HT-29 (cell line): ENCODE results near the gene TUBA1B. TPM values are rescaled to one million over a fixed set of nuclear protein-coding genes. Genes with fewer than 3 reads are reported as not detected.
"Not testable (repeated sequence)": the region's sequence is repeated elsewhere in the genome, so short reads cannot be mapped to it uniquely, and the experiment has no call there.

Source experiments
- DNase-seq: peaks from one replicate; pipeline ENCODE4 v3.0.0-alpha.2; 2015; ENCODE audit warnings: low spot score
- total RNA-seq: library from RNA; depleted of rRNA; stranded (reverse); fragments of >200 nt; shearing (Covaris generic); gene quantifications from 2 replicates; pipeline ENCODE4 v1.2.3, GENCODE V29; 2014

Gene TUBA1B
- total RNA-seq, 1 experiment from 2014 or later: 2,713 TPM

DNA sequence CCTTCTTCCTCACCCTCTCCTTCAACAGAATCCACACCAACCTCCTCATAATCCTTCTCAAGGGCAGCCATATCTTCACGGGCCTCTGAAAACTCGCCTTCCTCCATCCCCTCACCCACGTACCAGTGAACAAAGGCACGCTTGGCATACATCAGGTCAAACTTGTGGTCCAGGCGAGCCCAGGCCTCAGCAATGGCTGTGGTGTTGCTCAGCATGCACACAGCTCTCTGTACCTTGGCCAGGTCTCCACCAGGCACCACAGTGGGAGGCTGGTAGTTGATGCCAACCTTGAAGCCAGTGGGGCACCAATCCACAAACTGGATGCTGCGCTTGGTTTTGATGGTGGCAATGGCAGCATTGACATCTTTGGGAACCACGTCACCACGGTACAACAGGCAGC, 3.2 kb downstream of the TUBA1B start:
- not testable (repeated sequence) for DNase-seq

DNA sequence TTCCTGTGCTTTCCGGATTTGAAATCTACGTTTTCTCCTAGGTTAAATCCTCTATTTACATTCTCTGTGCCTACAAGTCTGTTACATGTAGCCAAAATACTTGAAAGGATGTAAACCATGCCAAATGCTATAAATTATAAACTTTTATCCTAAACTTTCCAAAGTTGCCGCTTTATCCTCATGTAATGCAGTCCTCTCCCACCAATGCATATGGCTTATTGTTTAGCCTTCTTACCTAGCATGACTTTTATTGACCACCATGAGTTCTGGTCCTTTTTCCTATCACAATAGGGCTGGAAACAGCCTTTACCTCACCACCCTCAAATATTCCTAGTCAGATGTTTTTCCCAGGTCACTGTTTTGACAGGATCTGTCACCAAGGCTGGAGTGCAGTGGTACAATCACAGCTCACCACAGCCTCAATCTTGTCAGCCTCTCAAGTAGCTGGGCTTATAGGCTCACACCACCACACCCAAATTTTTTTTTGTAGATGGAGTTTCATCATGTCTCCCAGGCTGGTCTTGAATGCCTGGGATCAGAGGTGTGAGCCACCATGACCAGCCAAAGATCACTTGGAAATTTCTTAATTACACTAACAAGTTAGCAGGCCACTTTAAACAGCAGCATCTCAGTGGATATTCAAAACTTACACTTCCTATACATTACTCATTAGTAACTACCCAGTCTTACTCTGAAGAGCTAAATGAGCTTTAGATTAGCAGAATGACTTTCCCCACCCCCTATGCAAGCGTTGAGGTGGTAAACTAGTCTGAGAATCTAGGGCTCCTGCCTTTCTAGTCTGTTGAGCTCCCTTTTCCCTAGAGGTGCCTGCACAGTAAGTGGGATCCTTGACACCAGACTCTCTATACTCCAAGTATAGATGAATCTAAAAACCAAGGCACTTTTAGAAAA, 4.1 kb downstream of the TUBA1B start:
- peak; percentile 13 for DNase-seq

DNA sequence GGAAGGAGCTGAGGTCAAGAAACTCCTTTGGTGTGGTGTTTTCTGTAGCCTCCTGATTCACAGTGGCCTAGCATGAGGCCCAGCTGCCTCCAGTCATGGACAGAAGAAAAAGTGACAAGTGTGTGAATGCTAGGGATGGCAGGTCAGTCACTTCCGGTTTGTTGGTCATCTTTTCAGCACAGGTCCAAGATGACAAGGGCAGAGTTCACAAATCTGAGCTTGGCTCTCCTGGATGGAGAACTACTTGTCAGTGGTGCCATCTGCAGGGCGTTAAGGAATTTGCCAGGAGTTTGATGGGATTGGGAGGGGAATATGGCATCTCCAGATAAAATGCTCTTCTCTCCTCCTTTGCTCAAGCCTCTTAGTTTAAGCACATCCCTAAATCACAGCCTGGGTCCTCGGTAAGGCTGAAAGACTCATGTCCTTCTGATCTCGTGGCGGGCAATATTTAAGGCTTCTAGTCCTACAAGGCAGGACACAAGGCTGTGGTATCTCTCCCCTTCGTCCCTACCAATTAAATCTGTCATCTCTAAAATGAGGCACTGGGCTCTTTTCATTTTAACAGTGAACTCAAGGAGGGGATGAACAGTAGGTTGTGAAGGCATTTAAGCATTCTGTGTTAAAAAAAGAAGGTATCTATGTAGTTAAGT, 10.0 kb downstream of the TUBA1B start:
- peak; percentile 85 for DNase-seq

DNA sequence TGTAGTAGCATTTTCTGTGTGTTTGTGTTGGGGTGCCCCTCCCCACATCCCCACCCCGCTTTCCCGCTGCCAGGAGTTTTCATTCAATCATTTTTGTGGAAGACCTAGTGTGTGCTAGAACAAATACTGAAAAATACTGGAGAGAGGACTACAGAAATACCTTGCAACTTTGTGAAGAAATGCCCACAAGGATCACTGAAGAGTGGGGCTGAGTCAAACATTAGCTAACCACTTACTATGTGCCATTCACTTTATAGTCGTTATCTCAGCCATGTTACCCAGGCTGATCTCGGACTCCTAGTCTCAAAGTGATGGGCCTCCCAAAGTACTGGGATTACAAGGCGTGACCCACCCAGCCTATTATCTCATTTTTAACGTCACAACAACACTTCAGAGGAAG, 20.0 kb downstream of the TUBA1B start:
- no peak for DNase-seq

DNA sequence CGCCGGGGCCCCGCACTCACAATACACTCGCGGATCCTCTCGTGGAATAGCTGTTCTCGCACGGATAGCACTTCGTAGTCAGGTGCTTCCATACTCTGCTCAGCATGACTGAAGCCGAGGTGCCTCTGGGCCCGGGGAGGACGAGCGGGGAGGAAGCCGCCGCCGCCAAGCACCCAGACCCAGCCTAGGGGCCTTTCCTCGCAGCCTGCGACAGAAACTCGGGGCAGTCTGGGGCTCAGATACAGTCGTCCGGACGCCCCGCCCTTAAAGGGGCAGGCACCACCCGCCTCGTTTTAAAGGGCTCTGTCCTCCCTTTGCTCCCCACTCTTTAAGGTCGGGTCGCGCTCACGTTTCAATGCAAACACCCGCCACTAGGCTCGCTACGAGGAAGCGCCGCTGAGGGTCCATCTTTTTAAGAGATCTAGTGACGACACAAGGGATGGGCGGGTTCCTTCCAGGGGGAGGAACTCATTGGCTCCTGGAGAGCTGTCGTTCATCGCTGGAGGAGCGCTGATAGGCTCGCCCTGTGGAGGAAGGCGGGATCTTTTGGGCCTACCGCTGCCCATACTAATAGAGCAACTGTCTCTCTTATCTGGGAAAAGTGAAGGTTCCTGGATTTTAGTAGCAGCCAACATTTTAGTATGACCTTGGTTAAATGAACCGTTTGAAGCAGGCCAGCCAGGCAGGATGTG, 20.6 kb downstream of the TUBA1B start, which contains the start of gene LMBR1L:
Gene LMBR1L, minus strand, starts transcription at position 384 of the 692 bp plus-strand sequence. Its CDS starts 292 bp downstream, at position 92.
- peak; percentile 98 for DNase-seq

DNA sequence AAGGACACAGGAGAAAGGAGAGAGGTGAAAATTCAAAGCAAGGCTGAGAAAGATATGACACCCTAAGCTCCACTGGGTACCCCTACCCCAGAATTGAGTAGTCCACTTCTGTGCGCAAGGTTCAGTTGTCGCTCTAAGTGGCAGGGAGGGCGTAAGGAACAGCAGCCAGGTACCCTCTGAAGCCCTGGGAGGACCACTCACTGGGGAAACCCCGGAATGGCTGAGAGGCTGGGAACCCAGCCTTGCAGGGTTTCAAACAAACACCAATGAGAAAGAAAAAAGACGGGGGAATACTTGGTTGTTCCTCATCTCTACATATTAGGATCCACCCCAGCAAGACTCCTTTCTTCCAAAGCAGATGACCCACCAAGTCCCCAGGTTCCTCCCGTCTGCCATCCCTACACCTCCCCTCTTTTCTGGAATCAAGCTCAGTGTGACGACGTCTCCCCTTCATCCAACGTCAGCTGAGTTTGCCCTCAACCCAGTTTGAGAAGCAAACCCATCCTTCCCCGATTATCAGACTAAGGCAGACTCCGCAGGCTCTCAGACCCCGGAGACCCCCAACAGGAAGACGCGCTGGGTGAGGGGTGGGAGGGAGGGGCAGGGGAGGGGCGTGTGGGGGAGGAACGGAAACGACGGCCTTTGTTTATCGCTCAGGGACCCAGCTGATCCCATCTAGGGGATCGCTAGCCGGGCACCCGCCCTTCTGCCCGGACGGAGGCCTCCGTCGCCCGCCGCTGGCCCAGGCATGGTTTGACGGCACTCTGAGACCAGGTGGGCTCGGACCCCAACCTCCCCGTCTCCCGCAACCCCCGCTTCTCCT, 21.3 kb downstream of the TUBA1B start:
- DNase-seq: no peak

DNA sequence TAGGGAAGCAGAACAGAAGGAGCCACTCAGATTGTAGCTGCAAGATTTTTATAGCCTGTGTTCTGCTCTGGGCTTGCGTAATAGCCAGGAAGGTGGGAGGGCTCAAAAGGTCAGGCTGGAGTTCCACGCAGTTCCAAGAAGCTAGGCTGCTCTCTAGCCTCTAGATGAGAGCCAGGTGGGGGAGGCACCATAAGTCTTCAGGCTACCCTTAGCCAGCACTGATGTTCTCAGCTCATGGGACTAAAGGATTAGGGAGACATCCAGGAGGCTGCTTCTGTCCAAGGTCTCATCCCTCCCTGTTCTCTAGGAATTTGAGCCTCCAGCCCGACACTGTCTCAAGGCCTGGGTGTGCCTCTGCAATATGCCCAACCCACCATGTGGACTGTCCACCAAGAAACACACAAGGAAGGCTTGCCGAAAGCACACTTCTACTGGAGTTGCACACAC, 22.2 kb downstream of the TUBA1B start:
- peak; percentile 53 for DNase-seq

DNA sequence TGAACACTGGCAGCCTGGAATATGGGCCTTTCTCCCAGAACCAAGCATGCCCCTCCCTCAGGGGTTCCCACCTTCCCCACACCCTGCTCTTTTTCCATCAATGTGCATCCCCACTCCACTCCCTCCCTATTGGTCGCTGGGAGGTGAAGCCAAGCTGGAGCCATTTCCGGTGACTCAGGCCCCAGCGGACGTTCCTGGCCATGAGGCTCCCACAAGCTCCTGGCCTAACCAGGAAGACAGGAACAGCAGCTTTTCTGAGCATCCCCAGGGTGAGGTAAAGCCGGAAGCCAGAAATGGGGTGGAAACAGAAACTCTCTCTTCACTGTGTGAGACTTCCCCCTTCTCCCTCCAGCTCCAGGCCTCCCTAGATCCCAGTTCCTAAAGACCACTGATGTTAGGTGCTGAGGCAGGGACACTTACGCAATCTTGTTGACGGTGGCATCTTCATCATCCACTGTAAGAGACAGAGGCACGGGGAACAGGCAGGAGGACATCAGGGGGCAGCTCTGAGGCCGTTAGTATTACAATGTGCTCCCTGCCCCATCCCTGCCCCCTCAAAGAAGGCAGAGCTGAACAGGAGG, 25.6 kb downstream of the TUBA1B start:
- peak; percentile 51 for DNase-seq

DNA sequence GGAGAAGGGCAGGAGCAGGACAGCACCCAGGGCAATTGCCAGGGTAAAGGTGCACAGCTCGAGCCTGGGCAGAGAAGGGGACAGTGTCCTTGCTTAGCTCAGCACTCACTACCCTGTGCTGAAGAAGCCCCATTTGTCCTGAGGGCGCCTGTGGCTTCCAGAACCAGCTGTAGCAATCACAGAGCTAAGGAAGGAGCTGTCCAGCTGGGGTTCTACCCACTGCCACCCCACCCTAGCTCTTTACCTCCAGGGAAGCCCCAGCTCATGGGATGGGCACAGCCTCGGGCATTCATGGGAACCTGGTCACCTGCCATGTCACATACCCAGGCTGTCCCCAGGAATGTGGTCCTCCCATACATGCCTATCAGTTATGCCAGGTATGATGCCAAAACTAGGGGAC, 26.4 kb downstream of the TUBA1B start:
- DNase-seq: no peak

DNA sequence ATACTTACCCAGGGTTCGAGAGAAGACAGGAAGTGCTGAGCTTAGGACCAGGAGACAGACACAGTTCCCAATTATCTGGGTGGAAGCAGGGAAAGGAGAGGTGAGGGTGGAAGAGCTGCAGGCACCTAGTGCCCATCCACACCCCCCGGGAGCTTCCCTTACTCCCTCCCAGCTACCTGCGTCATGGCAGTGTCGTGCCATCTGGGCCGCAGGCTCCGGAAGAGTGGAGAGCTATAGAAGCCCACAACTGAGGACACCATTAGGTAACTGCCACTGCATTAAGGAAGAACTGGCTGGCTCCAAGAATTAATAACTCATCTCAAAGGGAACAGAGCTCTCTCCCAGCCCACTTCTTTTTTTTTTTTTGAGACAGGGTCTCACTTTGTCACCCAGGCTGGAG, 30.8 kb downstream of the TUBA1B start:
- DNase-seq: no peak

DNA sequence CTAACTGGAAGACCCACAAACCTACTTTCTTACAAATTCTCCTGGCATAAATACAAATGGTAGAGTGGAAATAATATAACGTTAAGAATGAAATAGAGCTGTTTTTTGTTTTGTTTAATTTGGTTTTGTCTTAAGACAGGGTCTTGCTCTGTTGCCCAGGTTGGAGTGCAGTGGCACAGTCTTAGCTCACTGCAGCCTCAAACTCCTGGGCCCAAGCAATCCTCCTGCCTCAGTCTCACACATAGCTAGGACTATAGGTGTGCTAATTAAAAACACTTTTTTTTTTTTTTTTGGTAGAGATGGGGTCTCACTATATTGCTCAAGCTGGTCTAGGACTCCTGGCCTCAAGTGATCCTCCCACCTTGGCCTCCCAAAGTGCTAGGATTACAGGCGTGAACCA, 32.5 kb downstream of the TUBA1B start:
- DNase-seq: no peak

DNA sequence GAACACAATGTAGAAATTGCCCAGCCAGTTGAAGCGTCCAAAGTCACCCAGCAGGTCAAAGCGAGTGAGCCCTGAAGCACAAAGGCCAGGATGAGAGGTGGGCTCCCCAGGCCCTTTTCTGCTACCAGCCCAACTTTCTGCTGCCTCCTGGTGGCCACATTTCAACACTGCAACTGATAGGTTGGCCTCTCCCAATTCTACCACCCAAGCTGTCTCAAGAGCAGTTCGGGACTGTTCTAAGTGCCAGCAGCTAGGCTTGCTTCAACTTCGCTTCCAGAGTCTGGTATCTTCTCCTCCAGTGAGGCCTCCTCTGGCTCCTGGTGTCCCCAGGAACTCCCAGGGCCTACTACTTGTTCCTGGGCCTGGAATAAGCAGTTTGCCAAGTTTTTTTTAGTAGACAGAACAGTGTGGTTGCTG, 33.2 kb downstream of the TUBA1B start:
- DNase-seq: peak; percentile 70

DNA sequence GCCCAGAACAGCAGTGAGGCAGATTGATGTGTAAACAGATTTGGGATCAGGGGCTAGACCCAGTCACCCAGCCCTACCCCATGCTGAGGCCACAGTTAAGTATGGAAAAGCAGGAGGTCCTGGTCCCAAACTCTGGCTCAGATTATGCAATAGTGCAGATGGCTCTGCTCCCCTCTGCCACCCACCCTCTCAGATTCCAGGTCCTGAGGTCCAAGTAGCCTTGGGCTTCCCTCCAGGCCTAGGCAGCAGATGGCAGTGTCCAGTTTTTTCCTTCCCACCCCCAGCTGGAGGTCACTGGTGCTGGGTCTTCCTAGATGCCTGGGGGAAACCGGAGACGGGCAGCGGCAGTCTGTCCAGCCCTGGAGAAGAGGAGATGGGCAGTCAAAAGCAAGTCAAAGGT, 33.8 kb downstream of the TUBA1B start:
- no peak for DNase-seq

DNA sequence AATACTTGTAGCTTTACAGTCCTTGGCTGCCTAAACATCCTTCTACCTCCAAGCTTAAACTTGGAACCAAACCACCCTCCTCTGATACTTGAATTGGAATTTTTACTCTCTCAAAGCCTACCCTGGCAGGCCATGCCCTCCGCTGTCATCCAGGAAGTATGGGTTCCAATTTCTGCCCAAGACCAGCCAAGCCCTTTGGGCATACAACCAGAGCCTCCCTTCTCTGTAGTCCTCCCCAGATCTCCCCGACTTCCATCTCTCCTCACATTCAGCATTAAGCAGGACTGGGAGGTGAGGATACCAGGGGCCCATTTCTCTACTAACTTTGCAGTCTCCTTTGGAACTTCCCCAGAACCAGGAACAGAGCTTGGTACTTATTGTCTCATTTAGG, 36.2 kb downstream of the TUBA1B start:
- DNase-seq: no peak

DNA sequence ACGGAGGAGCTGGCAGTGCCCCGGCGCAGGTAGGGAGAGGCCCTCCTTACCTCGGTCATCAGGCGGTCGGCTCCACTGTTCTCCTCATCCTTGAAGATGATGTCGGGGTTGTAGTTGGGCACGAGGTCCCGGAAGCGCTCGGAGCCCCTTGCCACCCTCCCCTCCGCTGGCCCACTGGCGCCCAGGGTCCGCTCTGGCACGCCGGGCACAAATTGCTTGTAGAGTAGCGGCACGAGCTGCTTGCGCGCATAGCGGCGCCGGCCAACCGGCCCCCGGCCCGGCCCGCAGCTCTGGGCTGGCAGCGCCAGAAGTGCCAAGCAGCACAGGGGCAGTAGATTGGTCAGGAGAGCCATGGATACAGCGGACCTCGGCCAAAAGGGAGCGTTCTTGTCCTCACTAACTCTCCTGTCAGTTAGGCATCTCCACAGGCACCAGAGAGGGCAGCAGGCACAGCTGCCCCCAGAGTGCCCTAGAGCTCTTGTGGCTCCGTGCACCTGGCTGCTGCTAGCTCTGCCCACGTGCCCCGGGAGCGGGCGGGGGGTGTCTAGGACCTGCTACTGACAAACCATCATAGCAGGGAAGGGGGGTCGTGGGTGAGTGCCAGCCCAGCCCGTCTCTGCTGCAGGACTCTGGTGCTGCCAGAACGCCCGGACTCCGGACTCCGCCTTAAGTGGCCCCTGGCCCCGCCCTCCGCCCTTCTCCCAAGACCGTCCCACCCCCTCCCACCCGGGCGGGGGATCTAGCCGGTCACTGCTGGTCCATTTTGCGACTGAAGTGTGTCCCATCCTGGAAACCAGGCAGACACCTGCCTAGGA, 36.8 kb downstream of the TUBA1B start, which contains the start of gene DHH:
Gene DHH, minus strand, starts transcription at position 642 of the 815 bp plus-strand sequence. Its CDS starts 289 bp downstream, at position 353.
- no peak for DNase-seq

DNA sequence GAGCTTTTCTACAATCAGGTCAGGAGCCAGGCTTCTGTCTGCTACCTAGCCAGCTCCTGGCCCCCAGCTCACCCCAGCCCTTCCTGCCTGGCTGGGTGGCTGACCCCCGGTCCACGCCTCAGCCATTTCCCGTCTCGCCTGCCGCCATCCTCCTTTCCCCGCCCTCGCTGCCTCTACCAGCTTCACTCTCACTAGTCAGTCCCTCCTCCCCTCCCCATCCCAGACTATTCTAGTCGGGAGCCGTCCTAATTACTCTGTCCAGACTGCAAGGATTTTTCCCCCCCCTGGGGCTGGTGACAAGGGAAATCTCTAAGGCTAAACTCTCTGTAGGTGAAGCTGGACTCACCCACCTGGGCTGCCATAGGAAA, 37.4 kb downstream of the TUBA1B start:
- no peak for DNase-seq

DNA sequence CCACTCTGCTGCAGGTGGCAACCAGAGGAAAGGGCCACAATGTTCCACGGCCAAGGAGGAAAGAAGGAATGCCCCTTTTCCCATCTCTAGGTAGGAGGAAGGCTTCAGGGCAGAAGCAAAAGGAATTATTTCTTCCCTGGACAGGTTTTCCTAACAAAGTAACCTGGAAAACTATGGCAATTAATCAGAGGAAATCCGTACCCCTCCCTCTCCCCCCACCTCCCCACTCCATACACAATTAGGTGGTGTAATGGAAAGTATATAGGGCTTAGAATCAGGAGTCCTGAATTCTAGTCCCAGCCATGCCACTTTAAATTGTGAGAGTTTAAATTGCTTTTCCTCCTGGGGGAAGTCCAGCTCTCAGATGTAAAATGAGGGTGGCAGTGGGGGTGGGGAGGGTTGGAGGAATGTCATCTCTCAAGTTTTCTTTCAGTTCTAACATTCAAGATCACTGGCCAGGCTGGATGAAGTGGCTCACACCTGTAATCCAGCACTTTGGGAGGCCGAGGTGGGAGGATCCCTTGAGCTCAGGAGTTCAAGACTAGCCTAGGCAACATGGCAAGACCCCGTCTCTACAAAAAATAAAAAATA, 38.3 kb downstream of the TUBA1B start:
- no peak for DNase-seq

DNA sequence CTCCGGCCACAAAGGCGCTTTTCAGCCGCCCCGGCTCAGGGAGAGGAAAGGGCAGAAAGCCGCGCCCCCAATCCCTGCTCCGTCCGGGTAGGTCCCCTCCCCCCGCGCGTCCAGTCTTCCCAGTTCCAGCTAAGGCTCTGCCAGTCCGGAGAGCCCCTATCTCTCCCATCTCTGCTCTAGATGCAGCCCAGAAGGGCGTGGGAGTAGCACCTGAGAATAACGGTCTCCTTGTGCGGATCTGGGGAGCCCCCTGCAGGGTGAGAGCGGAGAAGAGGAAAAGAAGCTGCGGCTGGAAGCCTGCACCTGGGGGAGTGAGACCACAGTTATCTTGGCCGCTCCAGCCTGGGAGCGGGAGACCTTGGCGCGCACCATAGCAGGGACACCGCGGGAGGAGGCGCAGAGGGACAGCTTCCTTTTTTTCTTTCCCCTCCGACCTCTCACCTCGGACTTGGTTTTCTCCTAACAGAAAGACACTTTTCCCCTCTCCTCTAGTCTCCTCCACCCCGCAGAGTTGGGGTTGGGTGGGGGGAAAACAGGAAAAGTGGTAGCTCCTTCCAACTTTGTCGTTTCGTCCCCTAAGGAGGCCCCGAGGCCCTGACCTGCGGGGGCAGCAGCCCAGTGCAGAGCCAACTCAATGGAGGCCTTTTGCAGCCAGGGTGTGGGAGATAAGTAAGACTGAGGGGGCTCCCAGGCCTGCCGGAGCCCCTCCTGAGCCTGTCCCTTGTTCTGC, 38.9 kb downstream of the TUBA1B start:
- DNase-seq: peak; percentile 58

DNA sequence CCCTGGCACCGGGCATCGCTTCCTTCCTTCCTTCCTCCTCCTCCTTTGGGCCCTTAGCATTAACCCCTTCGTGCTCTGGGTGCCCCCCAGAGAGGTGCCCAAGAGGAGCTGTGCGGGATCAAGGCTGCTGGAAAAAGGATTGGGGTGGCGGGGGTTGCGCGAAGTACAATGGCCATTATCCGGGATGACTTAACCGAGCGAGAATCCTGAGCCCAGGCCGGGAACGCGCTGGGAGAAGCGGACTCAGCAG, 39.4 kb downstream of the TUBA1B start:
- DNase-seq: no peak
